ENCODE results near the gene CRB1.
A peak's percentile ranks its signal among the peaks of the same experiment; 100 is the strongest.

Gene CRB1

GRCh38 chr1:197320991-197321531 lies 53.0 kb downstream of the CRB1 start:
- no peaks in the 10 kb centered on the region for H3K79me2 ChIP-seq (ENCODE audit: insufficient read depth, low read length)
- no peak overlapping the region for H3K4me3 ChIP-seq (ENCODE audit: low read depth, low read length, poor library complexity, severe bottlenecking)
- no peak overlapping the region for H3K4me2 ChIP-seq (ENCODE audit: low read length)
- H3K9me2 ChIP-seq (ENCODE audit: low read depth, low read length), result no peaks in the 10 kb centered on the region
- H3K9me3 ChIP-seq (ENCODE audit: low read length), result no peaks in the 10 kb centered on the region
- H3F3A ChIP-seq (ENCODE audit: insufficient read depth, low read length), result no peaks in the 10 kb centered on the region
- TF ChIP-seq CTCF (IDR thresholded peaks at IDR 0.05; ENCODE audit: low read length) (no peak), EZH2 (IDR thresholded peaks at IDR 0.05; ENCODE audit: borderline replicate concordance, low read length) (no peak)
- H3K9ac ChIP-seq (ENCODE audit: low read length), result no peak overlapping the region
- no peaks in the 10 kb centered on the region for H3K36me3 ChIP-seq (ENCODE audit: insufficient read depth, low read length)
- H2AFZ ChIP-seq (ENCODE audit: low read length), result no peak overlapping the region
- no peaks in the 10 kb centered on the region for H3K27me3 ChIP-seq (ENCODE audit: insufficient read depth, low read length)
- H3K4me1 ChIP-seq (ENCODE audit: insufficient read depth, low read length, severe bottlenecking), result no peaks in the 10 kb centered on the region
- no peak overlapping the region for H3K27ac ChIP-seq (ENCODE audit: low read depth, low read length, poor library complexity, severe bottlenecking)
- no peaks in the 10 kb centered on the region for H4K20me1 ChIP-seq (ENCODE audit: insufficient read depth, low read length)

GRCh38 chr1:197321811-197322210 lies 53.8 kb downstream of the CRB1 start:
- no peak overlapping the region for H2AFZ ChIP-seq (ENCODE audit: low read length)
- no peaks in the 10 kb centered on the region for H3K9me2 ChIP-seq (ENCODE audit: low read depth, low read length)
- H3K4me3 ChIP-seq (ENCODE audit: low read depth, low read length, poor library complexity, severe bottlenecking), result no peak overlapping the region
- H3K4me1 ChIP-seq (ENCODE audit: insufficient read depth, low read length, severe bottlenecking), result no peaks in the 10 kb centered on the region
- no peaks in the 10 kb centered on the region for H3K9me3 ChIP-seq (ENCODE audit: low read length)
- H3K79me2 ChIP-seq (ENCODE audit: insufficient read depth, low read length), result no peaks in the 10 kb centered on the region
- no peak overlapping the region for H3K9ac ChIP-seq (ENCODE audit: low read length)
- H3F3A ChIP-seq (ENCODE audit: insufficient read depth, low read length), result no peaks in the 10 kb centered on the region
- no peaks in the 10 kb centered on the region for H4K20me1 ChIP-seq (ENCODE audit: insufficient read depth, low read length)
- TF ChIP-seq EZH2 (IDR thresholded peaks at IDR 0.05; ENCODE audit: borderline replicate concordance, low read length) (no peak), CTCF (IDR thresholded peaks at IDR 0.05; ENCODE audit: low read length) (no peak)
- H3K4me2 ChIP-seq (ENCODE audit: low read length), result no peak overlapping the region
- H3K27me3 ChIP-seq (ENCODE audit: insufficient read depth, low read length), result no peaks in the 10 kb centered on the region
- no peak overlapping the region for H3K27ac ChIP-seq (ENCODE audit: low read depth, low read length, poor library complexity, severe bottlenecking)
- H3K36me3 ChIP-seq (ENCODE audit: insufficient read depth, low read length), result no peaks in the 10 kb centered on the region

GRCh38 chr1:197327776-197328364 lies 59.8 kb downstream of the CRB1 start:
- Histone ChIP-seq H3F3A (ENCODE audit: insufficient read depth, low read length) (no peaks in the 10 kb centered on the region), H3K4me3 (ENCODE audit: low read depth, low read length, poor library complexity, severe bottlenecking) (no peak overlapping the region), H3K27me3 (ENCODE audit: insufficient read depth, low read length) (no peaks in the 10 kb centered on the region), H3K9me3 (ENCODE audit: low read length) (no peaks in the 10 kb centered on the region), H3K36me3 (ENCODE audit: insufficient read depth, low read length) (no peaks in the 10 kb centered on the region), H2AFZ (ENCODE audit: low read length) (no peak overlapping the region), H3K9me2 (ENCODE audit: low read depth, low read length) (no peaks in the 10 kb centered on the region), H4K20me1 (ENCODE audit: insufficient read depth, low read length) (no peaks in the 10 kb centered on the region), H3K4me1 (ENCODE audit: insufficient read depth, low read length, severe bottlenecking) (no peaks in the 10 kb centered on the region), H3K9ac (ENCODE audit: low read length) (no peak overlapping the region), H3K79me2 (ENCODE audit: insufficient read depth, low read length) (no peaks in the 10 kb centered on the region), H3K4me2 (ENCODE audit: low read length) (no peak overlapping the region), H3K27ac (ENCODE audit: low read depth, low read length, poor library complexity, severe bottlenecking) (no peak overlapping the region)
- TF ChIP-seq EZH2 (IDR thresholded peaks at IDR 0.05; ENCODE audit: borderline replicate concordance, low read length) (no peak), CTCF (IDR thresholded peaks at IDR 0.05; ENCODE audit: low read length) (peak; percentile 63)

All from OCI-LY1 (cell line).